HepG2 (cell line): ENCODE results near the gene ABCB8. TPM values are rescaled to one million over a fixed set of nuclear protein-coding genes. Genes with fewer than 3 reads are reported as not detected.

Experiments
- FOSL1 ChIP-seq: sonication (generic); formaldehyde crosslinking; IDR thresholded peaks from 2 replicates; pipeline ENCODE4 v1.9.0; 2021; ENCODE audit warnings: missing genetic modification reagents, borderline replicate concordance
- HDAC2 ChIP-seq: sonication (generic); formaldehyde crosslinking; IDR thresholded peaks from 2 replicates; pipeline ENCODE4 v1.4.0; 2020; ENCODE audit warnings: missing genetic modification reagents
- KAT8 ChIP-seq: IDR thresholded peaks from 2 replicates; pipeline ENCODE4 v1.6.1; 2016; ENCODE audit warnings: missing genetic modification reagents, missing compliant biosample characterization
- MTF2 ChIP-seq: sonication (generic); formaldehyde crosslinking; IDR thresholded peaks from 2 replicates; pipeline ENCODE4 v1.5.0; 2020; ENCODE audit warnings: missing genetic modification reagents, borderline replicate concordance
- NBN ChIP-seq: fragments of 450-650 bp; conservative IDR thresholded peaks from 2 replicates; pipeline ENCODE4 v1.6.1; 2017
- NFIB ChIP-seq: sonication (generic); formaldehyde crosslinking; IDR thresholded peaks from 2 replicates; pipeline ENCODE4 v1.9.0; 2021; ENCODE audit warnings: missing genetic modification reagents, mild to moderate bottlenecking, borderline replicate concordance
- NR2F6 ChIP-seq, 2 experiments: IDR thresholded peaks; 2 replicates each; pipeline ENCODE4 v1.6.1; 2016; ENCODE audit warnings: antibody characterized with exemption in 1 of 2, mild to moderate bottlenecking in 1 of 2
- PITX1 ChIP-seq: sonication (generic); formaldehyde crosslinking; IDR thresholded peaks from 2 replicates; pipeline ENCODE4 v1.5.1; 2020; ENCODE audit warnings: mild to moderate bottlenecking, missing genetic modification reagents
- RBAK ChIP-seq: sonication (generic); formaldehyde crosslinking; IDR thresholded peaks from 2 replicates; pipeline ENCODE4 v1.5.1; 2020; ENCODE audit warnings: mild to moderate bottlenecking, missing genetic modification reagents
- RFX5 ChIP-seq: IDR thresholded peaks from 2 replicates; pipeline ENCODE4 v1.6.1; 2011; ENCODE audit warnings: low read depth, low read length, improper control_type of control experiment
- SIX1 ChIP-seq: sonication (generic); formaldehyde crosslinking; IDR thresholded peaks from 2 replicates; pipeline ENCODE4 v1.4.0; 2020; ENCODE audit warnings: missing genetic modification reagents, borderline replicate concordance
- SMAD3 ChIP-seq: sonication (generic); formaldehyde crosslinking; IDR thresholded peaks from 2 replicates; pipeline ENCODE4 v1.4.0; 2020; ENCODE audit warnings: missing genetic modification reagents
- SMAD9 ChIP-seq: sonication (generic); formaldehyde crosslinking; IDR thresholded peaks from 2 replicates; pipeline ENCODE4 v1.5.1; 2020; ENCODE audit warnings: mild to moderate bottlenecking, missing genetic modification reagents
- SSRP1 ChIP-seq: IDR thresholded peaks from 2 replicates; pipeline ENCODE4 v1.6.1; 2016; ENCODE audit warnings: control low read depth
- TRIM24 ChIP-seq: sonication (generic); formaldehyde crosslinking; IDR thresholded peaks from 2 replicates; pipeline ENCODE4 v1.8.0; 2022; ENCODE audit warnings: mild to moderate bottlenecking, missing genetic modification reagents
- ZBTB8A ChIP-seq: sonication (generic); formaldehyde crosslinking; IDR thresholded peaks from 2 replicates; pipeline ENCODE4 v1.4.0; 2020; ENCODE audit warnings: mild to moderate bottlenecking, low read depth, missing genetic modification reagents, borderline replicate concordance
- ZNF207 ChIP-seq: fragments of 450-650 bp; IDR thresholded peaks from 2 replicates; pipeline ENCODE4 v1.6.1; 2016; ENCODE audit warnings: antibody characterized with exemption, borderline replicate concordance
- ZNF446 ChIP-seq: sonication (generic); formaldehyde crosslinking; IDR thresholded peaks from 2 replicates; pipeline ENCODE4 v1.5.0; 2020; ENCODE audit warnings: mild to moderate bottlenecking, missing genetic modification reagents
- ZNF512 ChIP-seq: sonication (generic); formaldehyde crosslinking; IDR thresholded peaks from 2 replicates; pipeline ENCODE4 v1.4.0; 2020; ENCODE audit warnings: mild to moderate bottlenecking, missing genetic modification reagents
- ZNF543 ChIP-seq: sonication (generic); formaldehyde crosslinking; IDR thresholded peaks from 2 replicates; pipeline ENCODE4 v1.4.0; 2020; ENCODE audit warnings: mild to moderate bottlenecking, missing genetic modification reagents
- ZNF558 ChIP-seq: sonication (generic); formaldehyde crosslinking; IDR thresholded peaks from 2 replicates; pipeline ENCODE4 v1.9.0; 2022; ENCODE audit warnings: mild to moderate bottlenecking, missing genetic modification reagents, borderline replicate concordance
- ZNF839 ChIP-seq: sonication (generic); formaldehyde crosslinking; IDR thresholded peaks from 2 replicates; pipeline ENCODE4 v1.4.0; 2020; ENCODE audit warnings: missing genetic modification reagents, mild to moderate bottlenecking, borderline replicate concordance
- ZNF879 ChIP-seq: sonication (generic); formaldehyde crosslinking; IDR thresholded peaks from 2 replicates; pipeline ENCODE4 v1.8.1; 2023; ENCODE audit warnings: missing genetic modification reagents
- polyA plus RNA-seq, 8 experiments: library from polyadenylated mRNA; depleted of rRNA in 3 of 8; stranded (reverse) in 7 of 8; unstranded in 1 of 8; fragments of >200 nt; fragmentation: Illumina TruSeq in 4 of 8; extraction: Trizol in 4 of 8; gene quantifications; 2 replicates each; pipeline versions ENCODE4 v1.2.1 to v1.2.3, GENCODE V29; 2011 to 2016; ENCODE audit warnings: low read depth in 4 of 8, missing spikeins in 1 of 8, mixed read lengths in 1 of 8; ENCODE audit not compliant: insufficient read depth in 1 of 8
- total RNA-seq, 5 experiments: library from RNA; depleted of rRNA; stranded (reverse); fragments of >200 nt; fragmentation: Illumina TruSeq; extraction: Trizol; gene quantifications; 2 replicates each; pipeline ENCODE4 v1.2.3, GENCODE V29; 2016; ENCODE audit warnings: low read depth in 1 of 5
- TF ChIP-seq, protein P1 (sequence below): sonication (generic); formaldehyde crosslinking; IDR thresholded peaks from 2 replicates; pipeline ENCODE4 v1.8.1; 2023; ENCODE audit warnings: mild to moderate bottlenecking, missing genetic modification reagents
- TF ChIP-seq, protein P2 (sequence below): sonication (generic); formaldehyde crosslinking; IDR thresholded peaks from 2 replicates; pipeline ENCODE4 v1.5.1; 2020; ENCODE audit warnings: missing genetic modification reagents, mild to moderate bottlenecking, borderline replicate concordance
- TF ChIP-seq, protein P3 (sequence below): sonication (generic); formaldehyde crosslinking; IDR thresholded peaks from 2 replicates; pipeline ENCODE4 v1.8.1; 2023; ENCODE audit warnings: mild to moderate bottlenecking, missing genetic modification reagents, borderline replicate concordance
- TF ChIP-seq, protein P4 (sequence below): sonication (generic); formaldehyde crosslinking; IDR thresholded peaks from 2 replicates; pipeline ENCODE4 v1.9.0; 2022; ENCODE audit warnings: low read depth, missing genetic modification reagents

The ABCB8 gene
- total and polyA plus RNA-seq, 2 of the 13 experiments (the other 11 are each of a cell fraction or from before 2014, with no cell fraction given) = 6.6 to 16.7 TPM

DNA sequence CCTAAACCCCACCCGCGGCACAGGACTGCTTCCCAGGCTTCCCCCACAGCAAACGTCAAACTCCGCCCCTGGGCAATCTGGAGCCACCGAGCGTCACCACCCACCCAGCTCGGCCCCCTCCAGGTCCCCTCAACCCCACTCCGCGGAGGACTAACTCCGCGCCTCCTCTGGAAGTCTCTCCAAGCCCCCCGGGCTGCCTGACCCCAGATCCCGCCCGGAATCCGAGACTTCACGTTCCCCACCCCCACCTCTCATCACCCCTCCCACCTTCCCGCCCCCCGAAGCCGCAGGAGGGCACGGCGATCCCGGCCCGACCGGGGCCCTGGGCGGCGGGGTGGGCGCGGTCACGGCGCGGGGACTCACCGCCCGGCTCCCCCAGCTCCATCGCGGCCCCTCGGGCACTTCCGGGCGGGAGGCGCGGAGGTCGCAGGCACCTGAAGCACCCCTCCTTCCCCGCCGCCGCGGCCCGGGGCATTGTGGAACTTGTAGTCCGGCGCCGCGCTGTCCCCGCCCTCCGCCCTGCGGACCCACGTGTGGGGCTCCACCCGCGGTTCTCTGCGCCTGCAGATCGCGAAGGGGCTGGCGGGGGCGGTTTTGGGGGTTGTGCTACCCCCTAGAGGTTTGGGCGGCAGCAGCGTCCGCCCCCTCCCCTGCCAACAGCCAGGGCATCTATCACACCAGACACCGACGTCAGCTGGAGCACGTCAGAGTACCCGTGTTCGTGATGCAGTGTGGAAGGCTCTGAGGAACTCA lies 55.0 kb downstream of the ABCB8 start, which contains the start of gene TMUB1 (continued):
- TF ChIP-seq, protein P1, sequence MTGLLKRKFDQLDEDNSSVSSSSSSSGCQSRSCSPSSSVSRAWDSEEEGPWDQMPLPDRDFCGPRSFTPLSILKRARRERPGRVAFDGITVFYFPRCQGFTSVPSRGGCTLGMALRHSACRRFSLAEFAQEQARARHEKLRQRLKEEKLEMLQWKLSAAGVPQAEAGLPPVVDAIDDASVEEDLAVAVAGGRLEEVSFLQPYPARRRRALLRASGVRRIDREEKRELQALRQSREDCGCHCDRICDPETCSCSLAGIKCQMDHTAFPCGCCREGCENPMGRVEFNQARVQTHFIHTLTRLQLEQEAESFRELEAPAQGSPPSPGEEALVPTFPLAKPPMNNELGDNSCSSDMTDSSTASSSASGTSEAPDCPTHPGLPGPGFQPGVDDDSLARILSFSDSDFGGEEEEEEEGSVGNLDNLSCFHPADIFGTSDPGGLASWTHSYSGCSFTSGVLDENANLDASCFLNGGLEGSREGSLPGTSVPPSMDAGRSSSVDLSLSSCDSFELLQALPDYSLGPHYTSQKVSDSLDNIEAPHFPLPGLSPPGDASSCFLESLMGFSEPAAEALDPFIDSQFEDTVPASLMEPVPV (CRISPR knock-in tag) = no peak
- TF ChIP-seq TRIM24 (CRISPR knock-in tag) (no peak), NFIB (CRISPR knock-in tag) (no peak), RBAK (CRISPR knock-in tag) (no peak), RFX5 (no peak), SMAD3 (no peak), NR2F6 (IDR thresholded peaks at IDR 0.05) (no peak), NR2F6 (CRISPR knock-in tag; IDR thresholded peaks at IDR 0.05) (no peak), ZBTB8A (CRISPR knock-in tag) (no peak), SIX1 (no peak), NBN (no peak), FOSL1 (CRISPR knock-in tag) (no peak), PITX1 (CRISPR knock-in tag) (no peak), ZNF446 (no peak), MTF2 (CRISPR knock-in tag) (no peak), ZNF558 (CRISPR knock-in tag) (no peak), SMAD9 (CRISPR knock-in tag) (no peak), KAT8 (CRISPR knock-in tag) (no peak), HDAC2 (CRISPR knock-in tag) (no peak), ZNF543 (CRISPR knock-in tag) (no peak), ZNF512 (CRISPR knock-in tag) (no peak), ZNF879 (CRISPR knock-in tag) (no peak), ZNF839 (CRISPR knock-in tag) (no peak), ZNF207 (no peak), SSRP1 (CRISPR knock-in tag) (no peak)
- TF ChIP-seq, protein P2, sequence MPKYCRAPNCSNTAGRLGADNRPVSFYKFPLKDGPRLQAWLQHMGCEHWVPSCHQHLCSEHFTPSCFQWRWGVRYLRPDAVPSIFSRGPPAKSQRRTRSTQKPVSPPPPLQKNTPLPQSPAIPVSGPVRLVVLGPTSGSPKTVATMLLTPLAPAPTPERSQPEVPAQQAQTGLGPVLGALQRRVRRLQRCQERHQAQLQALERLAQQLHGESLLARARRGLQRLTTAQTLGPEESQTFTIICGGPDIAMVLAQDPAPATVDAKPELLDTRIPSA (CRISPR knock-in tag) = no peak
- TF ChIP-seq, protein P3, sequence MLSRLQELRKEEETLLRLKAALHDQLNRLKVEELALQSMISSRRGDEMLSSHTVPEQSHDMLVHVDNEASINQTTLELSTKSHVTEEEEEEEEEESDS = no peak
- TF ChIP-seq, protein P4, sequence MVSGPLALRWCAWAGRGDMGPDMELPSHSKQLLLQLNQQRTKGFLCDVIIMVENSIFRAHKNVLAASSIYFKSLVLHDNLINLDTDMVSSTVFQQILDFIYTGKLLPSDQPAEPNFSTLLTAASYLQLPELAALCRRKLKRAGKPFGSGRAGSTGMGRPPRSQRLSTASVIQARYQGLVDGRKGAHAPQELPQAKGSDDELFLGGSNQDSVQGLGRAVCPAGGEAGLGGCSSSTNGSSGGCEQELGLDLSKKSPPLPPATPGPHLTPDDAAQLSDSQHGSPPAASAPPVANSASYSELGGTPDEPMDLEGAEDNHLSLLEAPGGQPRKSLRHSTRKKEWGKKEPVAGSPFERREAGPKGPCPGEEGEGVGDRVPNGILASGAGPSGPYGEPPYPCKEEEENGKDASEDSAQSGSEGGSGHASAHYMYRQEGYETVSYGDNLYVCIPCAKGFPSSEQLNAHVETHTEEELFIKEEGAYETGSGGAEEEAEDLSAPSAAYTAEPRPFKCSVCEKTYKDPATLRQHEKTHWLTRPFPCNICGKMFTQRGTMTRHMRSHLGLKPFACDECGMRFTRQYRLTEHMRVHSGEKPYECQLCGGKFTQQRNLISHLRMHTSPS = no peak
